ENCODE results near the gene ATP9B. TPM values are rescaled to one million over a fixed set of nuclear protein-coding genes. Genes with fewer than 3 reads are reported as not detected.

ATP9B gene
- total RNA-seq, 1 donor from 2014 or later, result 52.0 TPM

GRCh38 chr18:79377187-79377891, 308.1 kb downstream of the ATP9B start:
- Mint-ChIP-seq H3K36me3 (peaks cover 15% of the 10 kb centered on the region), H3K4me3 (no peak overlapping the region), H3K4me1 (no peaks in the 10 kb centered on the region), H3K9me3 (no peaks in the 10 kb centered on the region), H3K27me3 (ENCODE audit: low read depth) (no peaks in the 10 kb centered on the region), H3K27ac (no peak overlapping the region)
- no peak for DNase-seq (ENCODE audit: low spot score in 2 of 2, unreplicated experiment in 2 of 2)
- TF ChIP-seq, protein P1, sequence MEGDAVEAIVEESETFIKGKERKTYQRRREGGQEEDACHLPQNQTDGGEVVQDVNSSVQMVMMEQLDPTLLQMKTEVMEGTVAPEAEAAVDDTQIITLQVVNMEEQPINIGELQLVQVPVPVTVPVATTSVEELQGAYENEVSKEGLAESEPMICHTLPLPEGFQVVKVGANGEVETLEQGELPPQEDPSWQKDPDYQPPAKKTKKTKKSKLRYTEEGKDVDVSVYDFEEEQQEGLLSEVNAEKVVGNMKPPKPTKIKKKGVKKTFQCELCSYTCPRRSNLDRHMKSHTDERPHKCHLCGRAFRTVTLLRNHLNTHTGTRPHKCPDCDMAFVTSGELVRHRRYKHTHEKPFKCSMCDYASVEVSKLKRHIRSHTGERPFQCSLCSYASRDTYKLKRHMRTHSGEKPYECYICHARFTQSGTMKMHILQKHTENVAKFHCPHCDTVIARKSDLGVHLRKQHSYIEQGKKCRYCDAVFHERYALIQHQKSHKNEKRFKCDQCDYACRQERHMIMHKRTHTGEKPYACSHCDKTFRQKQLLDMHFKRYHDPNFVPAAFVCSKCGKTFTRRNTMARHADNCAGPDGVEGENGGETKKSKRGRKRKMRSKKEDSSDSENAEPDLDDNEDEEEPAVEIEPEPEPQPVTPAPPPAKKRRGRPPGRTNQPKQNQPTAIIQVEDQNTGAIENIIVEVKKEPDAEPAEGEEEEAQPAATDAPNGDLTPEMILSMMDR (IDR thresholded peaks at IDR 0.05; ENCODE audit: unreplicated experiment), result no peak

GRCh38 chr18:79378536-79379250, 309.5 kb downstream of the ATP9B start:
- H3K36me3 Mint-ChIP-seq, result peaks cover 15% of the 10 kb centered on the region
- H3K4me3 Mint-ChIP-seq, result no peak overlapping the region
- no peaks in the 10 kb centered on the region for H3K4me1 Mint-ChIP-seq
- TF ChIP-seq, protein P1 (IDR thresholded peaks at IDR 0.05; ENCODE audit: unreplicated experiment), result peak; percentile 95
- H3K27me3 Mint-ChIP-seq (ENCODE audit: low read depth), result no peaks in the 10 kb centered on the region
- peak overlapping the region; percentile 83 for H3K27ac Mint-ChIP-seq
- no peaks in the 10 kb centered on the region for H3K9me3 Mint-ChIP-seq
- DNase-seq (ENCODE audit: low spot score in 2 of 2, unreplicated experiment in 2 of 2), result peak; percentile 71 to 96

DNA sequence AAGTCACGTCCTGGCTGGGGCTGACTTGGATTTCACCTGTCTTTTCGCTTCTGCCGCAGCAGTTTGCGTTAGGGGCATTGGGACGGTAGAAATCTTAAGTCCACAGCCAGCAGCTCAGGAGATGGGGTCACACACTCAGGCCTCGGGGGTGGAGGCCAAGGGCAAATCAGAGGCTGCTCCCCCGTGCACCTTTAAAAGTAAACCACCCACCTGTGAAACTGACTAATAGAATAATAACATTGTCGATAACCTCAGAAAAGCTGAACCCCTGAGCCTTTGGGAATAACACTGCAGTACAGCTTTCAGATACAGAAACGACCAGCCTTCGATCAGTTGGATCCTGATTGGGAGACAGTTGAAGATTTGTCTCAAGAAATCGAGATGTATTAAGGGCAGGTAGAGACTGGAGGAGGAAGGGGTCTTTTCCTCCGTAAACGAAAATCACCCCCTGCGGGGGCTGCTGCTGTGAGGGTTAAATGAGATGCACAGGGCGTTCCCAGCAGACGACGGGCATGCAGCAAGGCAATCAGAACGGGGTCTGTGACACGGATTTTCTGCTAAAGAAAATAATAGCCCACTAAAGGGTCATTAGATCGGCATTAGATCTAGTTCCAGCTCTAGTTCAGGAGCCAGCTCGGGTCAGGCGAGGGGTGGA, 310.2 kb downstream of the ATP9B start:
- no peaks in the 10 kb centered on the region for H3K4me1 Mint-ChIP-seq
- TF ChIP-seq, protein P1 (IDR thresholded peaks at IDR 0.05; ENCODE audit: unreplicated experiment), result no peak
- no peak overlapping the region for H3K27ac Mint-ChIP-seq
- H3K4me3 Mint-ChIP-seq, result no peak overlapping the region
- H3K36me3 Mint-ChIP-seq, result peaks cover 12% of the 10 kb centered on the region
- H3K9me3 Mint-ChIP-seq, result no peaks in the 10 kb centered on the region
- no peak for DNase-seq (ENCODE audit: low spot score in 2 of 2, unreplicated experiment in 2 of 2)
- peaks cover 2% of the 10 kb centered on the region for H3K27me3 Mint-ChIP-seq (ENCODE audit: low read depth)

DNA sequence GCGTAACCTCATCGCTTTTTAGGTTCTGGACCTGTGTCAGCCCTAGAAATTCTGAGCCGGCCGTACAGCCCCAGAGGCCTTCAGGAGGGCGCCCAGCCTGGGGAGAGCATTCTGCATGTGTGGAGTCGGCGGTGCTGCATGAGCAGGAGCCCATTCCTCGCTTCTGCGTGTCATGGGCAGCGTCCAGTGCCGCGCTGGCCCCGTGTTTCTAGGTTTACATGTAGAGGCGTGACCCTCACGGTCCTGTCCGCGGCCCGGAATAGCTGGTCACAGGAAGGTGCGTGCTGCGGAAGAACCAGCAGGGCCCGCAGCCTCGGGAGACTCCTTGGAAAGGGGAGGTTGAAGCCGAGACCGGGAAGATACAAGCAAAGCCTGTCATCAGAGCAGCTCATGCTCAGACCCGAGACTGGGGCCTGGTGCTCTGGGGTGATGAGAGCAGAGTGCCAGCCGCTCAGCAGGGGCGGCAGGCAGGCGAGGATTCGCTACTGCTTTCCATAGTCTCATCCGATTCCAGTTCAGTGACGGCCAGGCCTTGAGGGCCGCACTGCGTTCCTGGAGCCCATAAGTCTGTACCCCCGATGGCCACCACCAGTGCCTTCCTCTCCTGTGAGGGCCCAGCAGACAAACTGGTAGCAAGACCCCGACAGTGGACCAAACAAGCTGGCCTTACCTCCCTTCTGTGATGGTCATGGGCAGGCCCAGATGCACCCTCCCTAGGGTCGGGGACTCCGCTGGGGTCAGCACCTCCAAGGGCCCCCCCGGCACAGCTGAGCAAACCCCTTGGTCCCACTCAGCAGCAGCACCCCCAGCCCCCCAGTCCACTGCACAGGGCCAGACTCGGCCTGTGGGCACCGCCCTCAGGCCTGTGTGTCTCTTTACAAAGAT, 311.0 kb downstream of the ATP9B start:
- no peaks in the 10 kb centered on the region for H3K4me1 Mint-ChIP-seq
- H3K27ac Mint-ChIP-seq, result no peak overlapping the region
- TF ChIP-seq, protein P1 (IDR thresholded peaks at IDR 0.05; ENCODE audit: unreplicated experiment), result no peak
- DNase-seq (ENCODE audit: low spot score in 2 of 2, unreplicated experiment in 2 of 2), result no peak
- H3K9me3 Mint-ChIP-seq, result no peaks in the 10 kb centered on the region
- H3K36me3 Mint-ChIP-seq, result peaks cover 12% of the 10 kb centered on the region
- peaks cover 4% of the 10 kb centered on the region for H3K27me3 Mint-ChIP-seq (ENCODE audit: low read depth)
- H3K4me3 Mint-ChIP-seq, result no peak overlapping the region
